HG03442 (cell line): ENCODE measurements around the gene TIPARP.

Source experiments
- ATAC-seq: cut with Tn5 transposase; IDR thresholded peaks from one replicate; pipeline ENCODE4 v1.9.1; 2021; ENCODE audit warnings: mild to moderate bottlenecking, moderate library complexity; ENCODE audit not compliant: unreplicated experiment

Gene TIPARP, protein sequence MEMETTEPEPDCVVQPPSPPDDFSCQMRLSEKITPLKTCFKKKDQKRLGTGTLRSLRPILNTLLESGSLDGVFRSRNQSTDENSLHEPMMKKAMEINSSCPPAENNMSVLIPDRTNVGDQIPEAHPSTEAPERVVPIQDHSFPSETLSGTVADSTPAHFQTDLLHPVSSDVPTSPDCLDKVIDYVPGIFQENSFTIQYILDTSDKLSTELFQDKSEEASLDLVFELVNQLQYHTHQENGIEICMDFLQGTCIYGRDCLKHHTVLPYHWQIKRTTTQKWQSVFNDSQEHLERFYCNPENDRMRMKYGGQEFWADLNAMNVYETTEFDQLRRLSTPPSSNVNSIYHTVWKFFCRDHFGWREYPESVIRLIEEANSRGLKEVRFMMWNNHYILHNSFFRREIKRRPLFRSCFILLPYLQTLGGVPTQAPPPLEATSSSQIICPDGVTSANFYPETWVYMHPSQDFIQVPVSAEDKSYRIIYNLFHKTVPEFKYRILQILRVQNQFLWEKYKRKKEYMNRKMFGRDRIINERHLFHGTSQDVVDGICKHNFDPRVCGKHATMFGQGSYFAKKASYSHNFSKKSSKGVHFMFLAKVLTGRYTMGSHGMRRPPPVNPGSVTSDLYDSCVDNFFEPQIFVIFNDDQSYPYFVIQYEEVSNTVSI

DNA sequence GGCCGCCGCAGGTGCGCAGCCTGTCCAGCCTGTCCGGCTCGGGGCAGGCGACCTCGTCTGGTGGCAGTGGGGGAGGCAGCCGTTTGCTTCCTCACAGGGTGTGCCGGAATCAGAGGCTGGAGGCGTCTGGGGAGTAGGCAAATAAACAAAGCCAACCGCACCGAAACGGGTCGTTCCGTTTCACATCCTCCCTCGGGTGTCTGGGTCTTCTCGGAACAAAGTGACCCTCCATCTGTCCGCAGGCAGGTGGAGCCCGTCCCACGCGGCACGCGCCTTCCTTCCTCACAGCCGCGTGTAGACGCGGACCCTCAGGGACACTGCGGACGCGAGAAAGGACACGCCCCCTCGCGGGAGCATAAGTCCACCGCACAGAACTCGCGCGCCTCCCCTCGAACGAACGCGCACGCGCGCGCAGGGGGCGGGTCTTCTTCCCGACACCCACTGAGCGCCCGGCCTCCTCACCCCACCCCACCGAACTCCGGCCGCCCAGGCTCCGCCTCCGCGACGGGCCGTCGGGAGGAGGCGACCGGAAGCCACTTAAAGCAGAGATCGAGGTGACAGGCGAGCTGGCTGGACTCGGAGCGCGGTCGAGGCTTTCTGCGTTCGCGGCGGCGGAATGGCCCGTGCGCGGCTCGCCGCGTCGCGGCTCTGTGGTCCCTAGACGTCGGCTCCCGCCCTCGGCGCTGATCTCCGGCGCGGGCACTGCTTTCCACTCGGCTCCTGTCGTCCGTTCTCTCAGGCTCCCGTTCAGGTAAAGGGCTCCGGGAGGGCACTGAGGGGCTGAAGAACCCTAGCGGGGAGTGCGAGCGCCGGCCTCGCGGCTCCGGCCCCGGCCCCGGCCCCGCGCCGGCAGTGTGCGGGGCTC is at the start of gene TIPARP:
Gene TIPARP, plus strand, starts transcription at position 545 of the 865 bp plus-strand sequence. CDS start 3,108 bp downstream, outside the sequence.
- peak; percentile 80 for ATAC-seq

DNA sequence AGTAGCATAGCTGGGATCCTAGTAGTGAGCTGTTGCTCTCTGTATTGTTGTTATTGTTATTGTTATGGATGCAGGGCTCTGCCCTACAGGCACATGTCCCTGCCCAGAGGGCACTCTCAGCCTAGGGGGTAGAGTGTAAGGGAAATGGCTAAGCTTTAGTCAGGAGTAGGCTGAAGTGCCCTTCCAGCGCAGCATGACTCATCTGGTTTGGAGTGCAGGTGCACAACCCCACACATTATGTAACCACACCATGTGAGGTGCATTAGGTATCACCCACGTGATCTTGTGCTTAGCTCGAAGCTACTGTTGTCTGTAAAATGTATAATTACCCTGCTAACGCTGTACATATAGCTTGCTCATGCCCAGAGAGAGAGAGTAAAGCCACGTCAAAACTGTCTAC is 48.3 kb upstream of the TIPARP start:
- ATAC-seq = no peak

DNA sequence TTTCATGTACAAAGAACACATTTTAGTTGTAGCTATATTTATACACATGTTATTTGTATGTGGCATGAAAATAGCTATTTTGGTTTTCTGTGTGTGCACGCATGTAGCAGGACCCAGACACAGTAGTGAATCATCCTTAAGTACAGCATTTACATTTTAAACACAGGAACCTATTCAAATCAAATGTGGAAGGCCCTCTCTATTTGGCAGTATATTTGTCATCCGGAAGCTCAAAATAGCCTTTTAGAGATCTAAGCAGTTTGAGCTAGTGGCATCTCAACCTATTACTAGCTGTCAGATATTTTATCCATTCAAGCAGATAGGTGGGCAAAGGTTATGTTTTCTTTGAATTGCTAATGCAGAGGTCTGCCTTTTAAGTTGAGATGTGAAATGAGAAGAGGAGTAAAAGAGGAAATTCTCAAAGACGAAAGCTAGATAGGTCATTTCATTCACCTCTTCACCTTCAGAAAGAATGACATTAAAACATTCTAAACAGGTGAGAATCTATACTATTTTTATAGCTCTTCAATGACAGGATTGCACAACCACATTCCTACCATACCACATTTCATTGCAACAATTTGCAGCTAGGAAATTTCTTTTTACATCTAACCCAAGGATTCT is 46.3 kb upstream of the TIPARP start:
- no peak for ATAC-seq

DNA sequence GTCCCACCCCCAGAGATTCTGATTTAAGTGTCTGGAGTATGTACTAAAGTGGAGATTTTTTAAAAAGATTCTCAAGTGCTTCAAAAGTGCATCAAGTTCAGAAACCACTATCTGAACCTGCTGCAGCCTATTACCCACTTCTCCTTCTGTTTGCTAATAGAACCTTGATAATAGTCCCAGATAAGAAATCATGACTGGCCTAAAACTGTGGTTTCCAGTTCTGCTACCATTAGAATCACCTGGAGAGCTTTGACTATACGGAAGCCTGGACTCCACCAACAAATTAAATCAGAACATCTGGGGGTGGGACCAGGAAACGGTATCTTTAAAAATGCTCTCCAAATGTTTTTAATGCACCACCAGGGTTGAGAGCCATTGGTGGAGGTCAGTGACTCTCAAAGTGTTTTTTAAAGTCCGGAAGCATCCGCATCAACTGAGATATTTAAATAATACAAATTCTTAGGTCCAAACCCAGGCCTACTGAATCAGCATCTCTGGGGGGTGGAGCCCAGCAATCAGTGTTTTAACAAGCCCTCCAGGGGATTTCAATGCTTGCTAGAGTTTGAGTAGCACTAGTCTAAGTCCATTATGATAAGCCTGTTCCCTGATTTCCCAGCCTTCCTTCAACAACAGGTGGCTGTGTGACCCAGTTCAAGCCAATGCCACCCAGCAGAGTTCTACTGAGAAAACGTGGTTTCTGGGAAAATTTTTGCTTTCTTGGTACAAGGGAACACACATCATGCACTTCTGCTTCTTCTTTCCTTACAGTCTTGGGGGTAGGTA is 45.4 kb upstream of the TIPARP start:
- ATAC-seq = no peak

DNA sequence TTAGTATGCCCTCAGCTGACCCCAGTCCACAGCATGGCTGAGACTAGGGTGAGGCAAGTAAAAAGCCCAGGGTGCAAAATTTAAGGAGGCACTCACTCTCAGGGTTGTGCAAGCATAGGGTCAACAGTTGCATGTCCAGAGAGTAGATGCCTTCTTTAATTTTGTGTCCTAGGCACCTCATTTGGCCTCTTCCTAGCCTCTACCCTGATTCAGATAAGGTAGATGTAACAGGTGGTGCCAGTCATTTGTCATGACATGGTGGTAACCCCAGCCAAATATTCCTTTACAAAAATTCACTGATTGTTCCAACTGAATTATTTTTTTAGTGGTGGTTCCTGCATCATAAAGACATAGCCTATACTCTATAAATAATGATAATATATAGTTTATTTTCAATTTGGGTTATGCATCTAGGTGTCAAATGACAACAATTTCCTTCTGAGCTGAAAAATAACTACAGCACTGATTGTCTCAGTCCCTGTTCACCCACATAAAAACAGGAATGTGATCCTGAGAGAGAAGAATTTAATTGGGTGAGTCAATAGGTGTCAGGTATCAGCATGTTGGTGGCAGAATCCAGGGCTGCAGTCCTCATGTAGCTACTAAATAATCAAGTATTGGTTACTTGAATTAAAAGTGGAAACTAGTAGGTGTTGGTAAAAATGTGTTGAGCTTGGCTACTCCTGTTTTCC is 44.2 kb upstream of the TIPARP start:
- ATAC-seq = no peak

DNA sequence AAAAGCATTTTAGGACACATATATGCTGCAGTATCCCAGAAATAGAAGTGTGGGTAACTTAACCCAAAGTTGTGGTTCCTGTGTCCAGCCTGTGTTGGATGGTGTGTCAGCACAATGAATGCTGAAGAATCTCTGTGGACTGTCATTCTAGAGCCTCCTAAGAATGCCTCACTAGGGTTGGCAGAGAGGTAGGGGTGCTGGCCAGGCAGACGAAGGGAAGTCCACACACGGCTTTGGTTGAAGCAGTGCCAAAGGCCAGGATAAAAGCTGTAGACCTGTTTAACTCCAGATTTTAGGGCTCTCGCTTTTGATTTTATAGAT is 43.7 kb upstream of the TIPARP start:
- ATAC-seq = no peak

DNA sequence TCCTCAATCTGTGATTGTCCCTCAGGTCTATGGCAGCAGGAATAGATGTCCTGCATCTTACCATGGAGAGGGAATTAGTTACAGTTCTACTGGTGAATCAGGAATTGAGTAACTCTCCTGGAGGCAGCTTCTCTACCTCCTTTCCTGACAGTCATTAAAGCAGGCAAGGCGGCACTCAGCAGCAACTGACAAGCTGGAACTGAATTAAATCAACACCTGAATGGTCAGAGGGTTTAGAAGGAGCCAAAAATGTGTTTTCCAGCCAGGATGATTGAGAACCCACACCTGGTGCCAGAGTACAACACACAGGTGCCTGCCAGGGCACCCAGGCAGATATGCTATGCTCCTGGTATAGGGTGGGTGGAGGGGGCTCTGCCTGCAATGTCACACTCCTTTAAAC is 43.1 kb upstream of the TIPARP start:
- ATAC-seq = no peak

DNA sequence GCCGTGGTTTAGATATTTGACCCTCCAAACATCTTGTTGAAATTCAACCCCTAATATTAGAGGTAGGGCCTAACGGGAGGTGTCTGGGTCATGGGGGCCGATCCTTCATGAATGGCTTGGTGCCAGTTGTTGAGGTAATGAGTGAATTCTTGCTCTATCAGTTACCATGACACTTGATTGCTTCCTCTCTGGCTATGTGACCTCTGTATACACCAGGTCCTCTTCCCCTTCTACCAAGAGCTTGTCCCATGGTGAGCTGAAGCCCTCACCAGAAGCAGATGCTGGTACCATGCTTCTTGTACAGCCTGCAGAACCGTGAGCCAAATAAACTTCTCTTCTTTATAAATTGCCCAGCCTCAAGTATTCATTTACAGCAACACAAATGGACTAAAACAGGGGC is 41.8 kb upstream of the TIPARP start:
- ATAC-seq = no peak

DNA sequence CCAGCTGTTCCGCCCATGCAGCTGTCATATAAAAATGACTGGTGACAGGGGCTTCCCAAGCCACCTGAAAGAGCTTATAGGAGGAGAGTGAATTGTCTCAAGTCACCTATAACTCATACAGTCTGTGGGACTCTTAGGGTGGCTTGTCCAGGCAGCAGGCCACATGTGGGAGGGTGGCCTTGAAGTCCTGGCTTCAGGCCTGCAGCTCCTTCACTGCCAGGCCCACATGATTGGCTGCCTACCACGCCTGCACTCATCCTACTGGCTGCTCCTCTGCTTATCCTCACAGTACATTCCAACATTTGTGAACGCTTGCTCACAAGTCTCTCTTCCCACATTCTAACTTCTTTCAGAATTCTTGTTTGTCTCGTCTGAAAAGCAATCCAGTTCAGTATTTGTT is 41.1 kb upstream of the TIPARP start:
- no peak for ATAC-seq

DNA sequence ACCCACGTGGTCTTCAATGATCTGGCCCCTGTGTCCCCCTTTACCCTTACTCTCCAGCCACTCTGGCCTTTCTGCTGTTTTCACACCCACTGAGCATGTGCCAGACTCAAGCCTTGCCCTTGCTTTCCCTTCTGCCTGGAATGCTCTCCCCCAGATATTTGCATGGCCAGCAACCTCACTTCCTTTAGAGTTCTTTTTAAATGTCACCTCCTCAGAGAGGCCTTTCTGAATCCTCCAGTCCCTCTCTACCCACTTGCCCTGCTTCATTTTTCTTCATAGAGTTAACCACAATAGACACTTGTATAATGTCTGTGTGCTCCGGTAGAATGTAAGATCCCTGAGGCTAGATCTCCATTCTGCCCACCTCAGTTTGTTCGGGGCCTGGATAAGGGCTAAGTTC is 39.4 kb upstream of the TIPARP start:
- no peak for ATAC-seq

DNA sequence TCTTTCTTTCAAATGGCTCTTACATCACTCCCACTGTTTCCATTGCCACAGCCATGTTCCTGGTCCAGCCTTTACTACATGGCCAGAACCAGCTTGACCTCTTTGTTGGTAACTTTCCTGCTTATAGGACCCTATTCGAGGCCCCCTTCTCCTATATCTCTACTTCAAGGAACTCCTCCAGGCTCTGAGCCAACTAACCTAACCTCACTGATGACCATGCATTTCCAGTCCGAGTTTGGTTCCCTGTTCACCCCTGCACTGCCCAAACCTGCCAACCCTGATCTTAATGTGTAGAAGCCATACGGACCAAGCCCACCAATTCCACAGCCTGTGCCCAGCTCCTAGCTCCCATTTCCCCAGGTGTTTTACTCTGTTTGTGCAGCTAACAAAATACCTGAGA is 38.4 kb upstream of the TIPARP start:
- ATAC-seq = no peak

DNA sequence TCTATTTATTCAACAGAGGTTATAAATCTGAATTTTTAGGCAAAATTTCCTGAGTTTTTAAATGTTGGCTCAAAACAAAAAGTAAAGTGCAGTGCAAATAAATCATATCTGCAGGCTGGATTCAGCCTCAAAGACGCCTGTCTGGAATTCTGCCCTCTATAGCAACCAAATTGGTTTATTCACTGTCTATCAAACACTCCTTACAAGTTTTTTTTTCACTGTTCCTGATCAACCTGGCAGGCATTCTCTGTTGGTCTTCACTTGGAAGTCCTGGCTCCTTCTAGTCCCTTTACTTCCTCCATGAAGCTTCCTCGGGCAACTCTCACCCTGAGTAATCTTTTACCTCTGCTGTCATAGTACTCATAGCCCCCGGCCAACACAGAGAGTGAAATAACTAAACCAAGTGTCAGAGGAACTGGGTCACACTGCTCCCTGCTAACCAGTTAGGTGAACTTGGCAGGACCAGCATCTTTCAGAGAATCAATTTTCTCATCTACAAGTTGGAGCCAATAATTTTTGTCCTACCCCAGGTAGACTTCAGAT is 36.8 kb upstream of the TIPARP start:
- no peak for ATAC-seq

DNA sequence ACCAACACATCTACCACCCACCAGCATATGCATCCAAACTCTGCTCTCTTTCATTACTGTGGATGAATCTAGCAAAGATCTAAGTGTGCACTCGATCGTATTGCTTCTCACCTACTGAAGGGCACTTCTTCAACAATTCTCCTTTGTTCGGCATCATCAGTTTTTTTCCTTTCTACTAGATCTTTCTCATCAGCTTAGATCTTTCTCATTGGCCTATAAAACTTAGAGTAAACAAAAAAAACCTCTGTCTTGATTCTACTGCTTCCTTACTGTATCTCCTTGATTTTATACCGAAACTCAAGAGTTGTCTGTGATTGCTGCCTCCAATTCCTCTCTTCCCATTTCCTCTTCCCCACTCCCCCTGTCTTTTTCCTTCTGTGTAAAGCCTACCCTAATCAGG is 36.1 kb upstream of the TIPARP start:
- ATAC-seq = no peak

DNA sequence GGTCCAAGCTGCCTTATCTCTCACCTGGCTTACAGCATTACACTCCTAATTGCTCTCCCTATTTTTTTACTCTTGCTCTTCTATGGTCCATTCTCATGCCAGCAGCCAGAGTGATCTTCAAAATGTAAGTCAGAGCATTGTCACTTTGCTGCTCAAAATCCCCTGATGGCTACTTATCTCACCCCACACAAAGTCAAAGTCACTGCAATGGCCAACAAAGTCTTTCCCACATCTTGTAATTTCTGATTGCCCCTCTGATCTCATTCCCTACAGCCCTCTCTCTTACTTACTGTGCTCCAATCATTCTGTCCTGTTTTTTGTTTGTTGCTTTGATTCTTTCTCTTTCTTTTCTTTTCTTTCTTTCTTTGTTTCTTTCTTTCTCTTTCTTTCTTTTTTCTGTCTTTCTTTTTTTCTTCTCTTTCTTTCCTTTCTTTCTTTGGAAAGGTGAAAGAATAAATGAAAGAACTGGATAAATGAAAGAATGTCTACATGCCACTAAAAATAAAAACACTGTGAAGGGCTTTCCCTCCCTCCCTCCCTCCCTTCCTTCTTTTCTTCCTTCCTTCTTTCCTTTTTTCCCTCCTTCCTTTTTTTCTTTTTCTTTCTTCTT is 34.9 kb upstream of the TIPARP start:
- no peak for ATAC-seq

DNA sequence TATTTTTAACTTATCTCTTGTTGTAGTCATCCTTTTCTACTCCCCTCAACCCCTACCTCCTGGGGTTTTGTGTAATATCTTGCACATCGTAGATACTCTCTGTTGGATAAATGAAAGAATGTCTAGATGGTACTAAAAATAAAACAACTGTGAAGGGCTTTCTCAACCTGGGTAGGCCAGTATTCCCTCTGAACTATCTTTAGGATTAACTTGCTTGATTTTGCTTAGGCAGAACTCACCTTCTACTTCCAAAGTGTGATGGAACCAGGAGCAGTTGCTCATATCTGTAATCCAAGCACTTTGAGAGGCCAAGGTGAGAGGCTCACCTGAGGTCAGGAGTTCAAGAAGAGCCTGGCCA is 32.8 kb upstream of the TIPARP start:
- no peak for ATAC-seq

DNA sequence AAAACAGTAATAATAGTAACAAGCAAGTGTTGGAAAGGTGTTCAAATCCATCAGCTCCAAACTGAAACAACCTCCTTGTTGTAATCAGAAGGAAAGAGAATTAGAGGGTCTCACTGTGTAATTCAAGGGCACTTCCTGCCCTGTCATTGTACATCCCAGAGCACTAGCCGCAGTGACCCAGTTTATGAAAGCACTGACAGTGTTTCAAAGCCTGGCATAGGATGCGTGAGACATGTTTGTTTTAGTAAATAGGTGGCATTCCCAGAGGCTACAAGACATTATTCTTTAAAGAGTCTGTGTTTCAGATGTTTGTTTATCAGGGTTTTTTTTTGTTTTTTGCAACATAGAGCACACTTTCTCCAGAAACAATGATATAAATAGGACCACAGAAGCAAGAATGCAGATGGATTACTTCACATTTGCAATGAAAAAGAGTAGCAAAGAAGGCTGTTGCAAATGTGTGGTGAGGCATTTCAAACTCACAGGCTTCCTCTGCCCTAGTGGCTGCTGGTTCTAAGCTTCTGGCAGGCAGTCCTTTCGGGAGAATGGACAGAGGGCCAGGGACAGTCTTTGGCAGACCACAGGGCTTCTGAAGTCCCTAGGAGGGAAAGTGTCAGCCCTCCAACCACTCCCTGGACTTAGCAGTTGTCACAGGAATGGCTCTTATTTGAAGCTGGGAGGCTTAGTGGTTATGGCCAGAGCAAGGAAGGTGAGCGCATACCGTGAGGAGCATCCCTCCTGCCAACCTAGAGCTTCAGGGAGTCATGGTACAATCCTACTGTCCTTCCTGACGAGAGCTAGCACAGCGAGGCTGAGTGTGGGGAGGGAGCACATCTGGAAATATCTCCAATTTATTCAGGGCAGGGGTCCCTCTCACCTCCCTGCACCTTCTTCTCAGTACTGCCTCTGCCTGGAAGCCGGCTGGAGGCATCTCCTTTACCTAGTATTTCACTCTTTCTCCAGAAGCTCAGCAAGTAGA is 31.4 kb upstream of the TIPARP start:
- ATAC-seq = no peak

DNA sequence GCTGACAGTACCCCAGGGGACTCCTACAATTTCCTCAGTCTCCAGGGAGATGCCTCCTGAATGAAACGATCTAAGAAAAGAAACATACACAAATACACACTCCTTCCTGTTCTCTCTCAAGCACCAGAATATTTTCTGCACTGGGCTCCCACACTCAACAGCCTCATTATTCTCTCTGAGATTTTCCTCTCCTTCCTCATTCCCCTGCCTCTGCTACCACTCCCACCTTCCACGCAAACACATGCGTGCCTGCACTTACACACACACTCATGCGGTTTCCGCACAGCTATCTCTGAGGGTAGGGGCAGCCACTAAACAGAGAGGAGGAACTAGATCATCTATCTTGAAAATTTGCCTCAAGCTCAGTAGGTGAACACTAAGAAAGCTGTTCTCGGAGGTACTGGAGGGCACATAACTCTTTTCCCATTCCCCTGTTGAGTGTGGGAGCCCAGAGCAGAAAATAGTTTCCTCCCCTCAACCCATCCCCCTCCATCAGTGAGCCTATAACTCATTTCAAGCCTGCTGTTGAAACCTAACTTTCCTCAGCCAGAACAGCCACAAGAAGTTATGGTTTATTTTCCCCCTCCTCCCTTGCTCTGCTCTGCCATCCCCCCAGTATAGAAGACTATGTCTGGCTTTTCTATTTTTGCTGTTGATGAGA is 30.5 kb upstream of the TIPARP start:
- ATAC-seq = peak; percentile 66

DNA sequence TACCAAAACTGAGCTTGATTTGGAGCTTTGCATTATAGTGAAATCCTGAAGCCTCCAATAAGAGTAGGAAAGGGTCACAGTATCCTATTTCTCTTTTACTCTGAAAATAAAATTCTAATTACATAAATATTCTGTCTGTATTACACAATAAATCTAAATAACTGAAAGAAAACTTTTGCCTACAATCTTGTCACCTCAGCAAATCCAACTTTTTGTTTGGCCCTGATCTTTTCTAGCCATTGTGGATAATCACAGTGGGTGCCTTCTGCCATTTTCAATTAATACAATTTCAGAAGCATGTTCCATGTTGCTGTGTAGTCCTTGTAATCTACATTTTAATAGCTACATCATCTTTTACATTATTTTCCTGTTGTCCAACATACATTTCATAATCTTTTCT is 29.4 kb upstream of the TIPARP start:
- ATAC-seq = no peak
